Ectodermal cell (in vitro differentiated cells): ENCODE results near the gene COPG1.

Experiments used
- H3K27ac ChIP-seq: 2 replicates; pipeline ENCODE4 v1.7.0; 2013; ENCODE audit warnings: mild to moderate bottlenecking, low read depth, low read length; ENCODE audit not compliant: insufficient read depth, poor library complexity, severe bottlenecking
- H3K27me3 ChIP-seq: 2 replicates; pipeline ENCODE4 v1.7.0; 2013; ENCODE audit warnings: mild to moderate bottlenecking, low read length; ENCODE audit not compliant: insufficient read depth, control insufficient read depth, poor library complexity, severe bottlenecking
- H3K36me3 ChIP-seq: one replicate; pipeline ENCODE4 v1.7.0; 2013; ENCODE audit warnings: low read length; ENCODE audit not compliant: control insufficient read depth, insufficient read depth
- H3K4me1 ChIP-seq: one replicate; pipeline ENCODE4 v1.7.0; 2013; ENCODE audit warnings: low read length; ENCODE audit not compliant: control insufficient read depth, insufficient read depth
- H3K4me3 ChIP-seq: 2 replicates; pipeline ENCODE4 v1.7.0; 2013; ENCODE audit warnings: low read depth, low read length, control low read depth; ENCODE audit not compliant: insufficient read depth
- H3K9me3 ChIP-seq: 2 replicates; pipeline ENCODE4 v1.7.0; 2013; ENCODE audit warnings: mild to moderate bottlenecking, low read length, moderate library complexity; ENCODE audit not compliant: control insufficient read depth
- WGBS, 2 experiments: methylation state at CpG; one replicate each; pipeline ENCODE4 v1.1.7; 2013; ENCODE audit warnings: missing lambda C conversion rate in 2 of 2; 5-methylcytosine and 5-hydroxymethylcytosine counted together

COPG1 gene

DNA sequence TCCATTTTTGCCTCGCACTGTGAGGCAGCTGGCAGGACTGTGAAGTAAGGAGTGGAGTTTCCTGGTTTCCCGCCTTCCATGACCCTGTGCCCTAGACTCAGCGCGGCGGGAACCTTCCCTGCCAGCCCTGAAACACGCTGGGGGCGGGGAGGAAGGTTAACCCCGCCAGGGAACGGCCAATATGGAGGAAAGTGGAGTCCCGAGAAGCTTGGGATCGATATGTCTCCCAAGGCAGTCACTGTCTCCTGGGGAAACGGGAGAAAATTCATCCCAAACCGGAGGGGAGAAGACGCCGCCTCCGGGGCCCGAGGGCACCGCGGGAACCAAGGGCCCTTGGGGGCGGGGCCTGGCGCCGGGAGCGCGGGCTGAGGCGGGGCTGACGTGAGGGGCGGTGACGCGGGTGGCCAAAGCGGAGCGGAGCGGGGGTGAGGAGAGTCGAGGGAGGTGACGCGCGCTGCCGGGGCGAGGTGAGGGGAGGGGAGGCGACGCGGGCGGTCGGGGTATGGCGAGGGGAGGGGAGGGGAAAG is 29.1 kb downstream of the COPG1 start, which contains the start of gene HMCES:
TSS of gene HMCES (plus strand) at position 432 of the 527 bp plus-strand sequence. CDS start 863 bp downstream, outside the sequence.
- Histone ChIP-seq H3K27me3 (no peaks in the 10 kb centered on the region), H3K36me3 (peaks cover 28% of the 10 kb centered on the region), H3K4me3 (peak within 1 kb of the TSS; percentile 85), H3K27ac (peak within 1 kb of the TSS; percentile 93), H3K9me3 (no peaks in the 10 kb centered on the region), H3K4me1 (peaks cover 8% of the 10 kb centered on the region)
- WGBS, 2 experiments = 1% methylated on average over 44 of the region's 44 CpGs

DNA sequence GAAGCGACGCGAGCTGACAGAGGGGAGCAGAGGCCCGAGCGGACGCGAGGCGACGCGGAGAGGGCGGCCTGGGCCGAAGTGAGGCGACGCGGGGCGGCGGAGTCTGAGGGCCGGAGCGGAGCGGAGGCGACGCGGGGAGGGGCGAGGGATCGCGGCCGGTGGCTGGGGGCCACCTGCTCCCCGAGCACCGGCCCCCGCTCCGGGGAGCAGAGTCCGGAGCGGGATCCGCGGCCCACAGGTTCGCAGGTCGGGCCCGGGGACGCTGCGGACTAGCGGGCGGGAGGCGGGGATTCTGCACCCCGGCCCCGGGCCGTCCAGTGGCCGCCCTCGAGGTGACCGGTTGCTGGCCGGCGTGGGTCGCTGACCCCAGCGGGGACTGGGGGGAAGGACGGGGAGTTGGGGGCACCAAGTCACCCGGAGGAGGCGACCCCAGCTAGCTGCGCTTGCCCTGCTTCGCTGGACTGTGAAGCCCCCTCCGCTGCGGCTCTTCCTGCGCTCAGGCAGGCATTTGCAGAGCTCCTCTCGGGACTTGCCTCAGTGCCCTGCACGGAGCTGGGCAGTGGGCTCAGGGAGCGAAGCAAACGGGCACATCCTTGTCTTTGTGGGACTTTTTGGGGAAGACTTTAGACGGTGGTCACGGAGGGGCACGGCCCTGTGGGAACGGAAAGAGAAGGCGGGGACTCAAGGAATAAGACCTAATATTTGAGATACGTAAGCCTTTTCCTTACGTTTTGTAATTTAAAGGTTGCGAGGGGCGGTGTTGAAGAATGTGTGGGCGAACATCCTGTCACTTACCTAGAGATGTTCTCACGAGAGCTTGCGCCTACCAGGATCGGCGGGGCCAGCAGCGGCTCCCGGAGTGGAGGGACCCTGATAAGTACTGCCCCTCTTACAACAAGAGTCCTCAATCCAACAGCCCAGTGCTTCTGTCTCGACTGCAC is 29.8 kb downstream of the COPG1 start:
- Histone ChIP-seq H3K9me3 (no peaks in the 10 kb centered on the region), H3K4me3 (peak overlapping the region; percentile 85), H3K4me1 (peaks cover 8% of the 10 kb centered on the region), H3K27ac (peak overlapping the region; percentile 93), H3K27me3 (no peaks in the 10 kb centered on the region), H3K36me3 (peaks cover 21% of the 10 kb centered on the region)
- WGBS, 2 experiments = 1% methylated on average over 82 of the region's 82 CpGs

DNA sequence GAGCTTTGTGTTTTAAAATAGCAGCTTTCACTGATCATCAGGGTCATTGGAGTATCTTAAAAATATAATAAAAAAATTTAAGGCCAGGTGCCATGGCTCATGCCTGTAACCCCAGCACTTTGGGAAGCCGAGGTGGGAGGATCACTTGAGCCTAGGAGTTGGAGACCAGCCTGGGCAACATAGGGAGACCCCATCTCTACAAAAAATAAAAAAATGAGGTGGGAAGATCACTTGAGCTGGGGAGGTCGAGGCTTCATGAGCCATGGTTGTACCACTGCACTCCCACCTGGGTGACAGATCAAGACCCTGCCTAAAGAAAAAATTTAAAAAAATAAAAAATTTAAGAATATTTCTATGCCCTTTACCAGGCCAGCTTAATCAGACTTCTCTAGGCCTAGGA is 30.8 kb downstream of the COPG1 start:
- Histone ChIP-seq H3K36me3 (peaks cover 12% of the 10 kb centered on the region), H3K4me1 (peaks cover 8% of the 10 kb centered on the region), H3K27me3 (no peaks in the 10 kb centered on the region), H3K27ac (no peak overlapping the region), H3K9me3 (no peaks in the 10 kb centered on the region), H3K4me3 (no peak overlapping the region)
- WGBS, 2 experiments = 87 to 93% methylated on average over 2 of the region's 2 CpGs

DNA sequence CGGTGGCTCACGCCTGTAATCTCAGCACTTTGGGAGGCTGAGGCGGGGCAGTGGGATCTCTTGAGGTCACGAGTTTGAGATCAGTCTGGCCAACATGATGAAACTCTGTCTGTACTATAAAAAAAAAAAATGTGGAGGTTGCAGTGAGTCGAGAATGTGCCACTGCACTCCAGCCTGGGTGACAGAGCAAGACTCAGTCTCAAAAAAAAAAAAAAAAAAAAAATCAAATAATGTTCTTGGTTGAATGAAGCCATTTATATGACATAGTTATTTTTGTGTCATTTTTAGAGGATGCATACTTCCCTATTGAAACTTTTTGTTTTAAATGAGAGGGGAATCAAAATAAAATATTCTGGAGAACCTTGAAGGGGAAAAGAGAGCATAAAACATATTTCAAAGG is 32.3 kb downstream of the COPG1 start:
- Histone ChIP-seq H3K36me3 (no peaks in the 10 kb centered on the region), H3K27me3 (no peaks in the 10 kb centered on the region), H3K4me1 (peaks cover 8% of the 10 kb centered on the region), H3K4me3 (no peak overlapping the region), H3K27ac (no peak overlapping the region), H3K9me3 (no peaks in the 10 kb centered on the region)
- WGBS, 2 experiments = 90 to 98% methylated on average over 5 of the region's 5 CpGs

DNA sequence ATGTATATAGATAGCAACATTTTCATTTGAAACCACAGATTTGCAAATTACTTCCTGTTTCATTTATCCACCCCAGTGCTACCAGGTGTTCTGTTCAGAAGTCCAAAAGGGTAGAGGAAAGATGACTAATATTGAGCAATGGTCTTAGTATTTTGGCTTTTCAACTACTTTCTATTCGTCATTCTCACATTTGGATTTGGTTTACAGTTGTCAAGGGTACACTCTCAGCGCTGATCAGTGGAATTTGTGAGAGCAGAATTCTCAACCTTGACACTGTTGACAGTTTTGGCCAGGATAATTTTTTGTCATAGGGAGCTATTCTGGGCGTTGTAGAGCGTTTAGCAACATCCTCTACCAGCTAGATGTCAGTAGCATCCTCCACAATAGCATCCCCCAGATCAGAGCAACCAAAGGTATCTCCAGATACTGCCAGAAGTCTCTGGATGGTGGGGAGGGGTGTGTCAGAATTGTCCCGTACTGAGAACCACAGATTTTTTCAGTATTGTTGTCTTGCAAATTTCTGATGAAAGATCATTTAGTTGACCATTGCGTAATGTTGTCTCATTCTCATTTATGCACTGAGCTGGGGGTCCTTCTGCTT is 33.4 kb downstream of the COPG1 start:
- Histone ChIP-seq H3K4me3 (no peak overlapping the region), H3K27me3 (no peaks in the 10 kb centered on the region), H3K27ac (no peak overlapping the region), H3K36me3 (no peaks in the 10 kb centered on the region), H3K9me3 (no peaks in the 10 kb centered on the region), H3K4me1 (peaks cover 4% of the 10 kb centered on the region)
- 76 to 79% methylated on average over 5 to 6 of the region's 6 CpGs for WGBS, 2 experiments

DNA sequence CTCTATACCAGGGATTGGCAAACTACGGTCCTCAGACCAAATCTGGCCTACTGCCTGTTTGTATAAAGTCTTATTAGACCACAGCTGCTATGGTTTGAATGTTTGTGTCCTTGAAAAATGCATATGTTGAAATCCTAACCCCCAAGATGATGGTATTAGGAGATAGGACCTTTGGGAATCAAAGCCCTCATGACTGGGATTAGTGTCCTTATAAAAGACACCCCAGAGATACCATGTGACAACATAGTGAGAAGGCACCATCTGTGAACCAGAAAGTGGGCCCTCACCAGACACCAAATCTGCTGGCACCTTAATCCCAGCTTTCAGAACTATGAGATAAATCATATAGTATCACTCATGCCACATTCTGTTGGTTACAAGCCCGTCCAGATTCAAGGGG is 36.7 kb downstream of the COPG1 start:
- Histone ChIP-seq H3K27me3 (no peaks in the 10 kb centered on the region), H3K27ac (no peak overlapping the region), H3K36me3 (peaks cover 6% of the 10 kb centered on the region), H3K9me3 (no peaks in the 10 kb centered on the region), H3K4me3 (no peak overlapping the region), H3K4me1 (no peaks in the 10 kb centered on the region)
- WGBS, 2 experiments = 92% methylated on average over 2 of the region's 2 CpGs

DNA sequence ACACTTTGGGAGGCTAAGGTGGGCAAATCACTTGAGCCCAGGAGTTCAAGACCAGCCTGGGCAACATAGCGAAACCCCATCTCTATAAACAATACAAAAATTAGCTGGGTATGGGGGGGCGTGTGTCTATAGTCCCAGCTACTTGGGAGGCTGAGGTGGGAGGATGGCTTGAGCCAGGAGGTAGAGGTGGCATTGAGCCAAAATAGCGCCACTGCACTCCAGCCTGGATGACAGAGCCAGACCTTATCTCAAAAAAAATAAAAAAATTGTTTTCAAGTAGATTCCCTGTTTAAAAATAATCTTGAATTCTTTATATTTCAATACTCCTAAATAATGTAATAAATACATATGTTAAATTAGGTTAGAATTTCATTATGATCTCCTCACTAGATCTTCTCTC is 39.0 kb downstream of the COPG1 start:
- Histone ChIP-seq H3K4me1 (no peaks in the 10 kb centered on the region), H3K9me3 (no peaks in the 10 kb centered on the region), H3K4me3 (no peak overlapping the region), H3K27ac (no peak overlapping the region), H3K27me3 (no peaks in the 10 kb centered on the region), H3K36me3 (peaks cover 20% of the 10 kb centered on the region)
- WGBS, 2 experiments = 97% methylated on average over 2 to 3 of the region's 3 CpGs

DNA sequence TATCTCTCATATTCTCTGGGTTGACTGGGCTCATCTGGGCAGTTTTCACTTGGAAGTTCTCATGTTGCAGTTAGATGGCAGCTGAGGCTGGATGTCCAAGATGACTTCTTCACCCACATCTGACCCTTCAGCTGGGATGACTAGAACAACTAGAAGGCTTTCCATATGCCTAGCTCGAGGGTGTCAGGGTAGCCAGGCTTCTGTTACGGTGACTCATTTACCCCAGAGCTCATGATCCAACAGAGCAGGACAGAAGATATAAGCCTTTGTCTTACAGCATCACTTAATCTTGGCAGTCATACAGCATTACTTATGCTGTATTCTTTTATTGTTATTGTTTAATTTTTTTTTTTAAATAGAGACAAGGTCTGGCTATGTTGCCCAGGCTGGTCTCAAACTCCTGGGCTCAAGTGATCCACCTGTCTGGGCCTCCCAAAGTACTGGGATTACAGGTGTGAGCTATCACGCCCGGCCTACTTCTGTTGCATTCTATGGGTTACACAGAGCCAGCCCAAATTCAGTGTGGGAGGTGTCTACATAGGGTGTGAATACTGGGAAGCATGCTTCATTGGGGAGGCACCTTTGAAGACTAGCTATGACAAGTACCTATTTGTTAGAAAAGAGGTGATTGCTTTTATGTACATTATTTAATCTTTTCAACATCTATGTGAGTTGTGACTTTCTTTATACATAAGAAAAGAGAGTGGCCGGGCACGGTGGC is 40.0 kb downstream of the COPG1 start:
- H3K4me3 ChIP-seq = no peak overlapping the region
- no peaks in the 10 kb centered on the region for H3K4me1 ChIP-seq
- no peak overlapping the region for H3K27ac ChIP-seq
- peaks cover 20% of the 10 kb centered on the region for H3K36me3 ChIP-seq
- WGBS, 2 experiments = 89 to 95% methylated on average over 4 to 6 of the region's 6 CpGs
- H3K9me3 ChIP-seq = no peaks in the 10 kb centered on the region
- no peaks in the 10 kb centered on the region for H3K27me3 ChIP-seq

DNA sequence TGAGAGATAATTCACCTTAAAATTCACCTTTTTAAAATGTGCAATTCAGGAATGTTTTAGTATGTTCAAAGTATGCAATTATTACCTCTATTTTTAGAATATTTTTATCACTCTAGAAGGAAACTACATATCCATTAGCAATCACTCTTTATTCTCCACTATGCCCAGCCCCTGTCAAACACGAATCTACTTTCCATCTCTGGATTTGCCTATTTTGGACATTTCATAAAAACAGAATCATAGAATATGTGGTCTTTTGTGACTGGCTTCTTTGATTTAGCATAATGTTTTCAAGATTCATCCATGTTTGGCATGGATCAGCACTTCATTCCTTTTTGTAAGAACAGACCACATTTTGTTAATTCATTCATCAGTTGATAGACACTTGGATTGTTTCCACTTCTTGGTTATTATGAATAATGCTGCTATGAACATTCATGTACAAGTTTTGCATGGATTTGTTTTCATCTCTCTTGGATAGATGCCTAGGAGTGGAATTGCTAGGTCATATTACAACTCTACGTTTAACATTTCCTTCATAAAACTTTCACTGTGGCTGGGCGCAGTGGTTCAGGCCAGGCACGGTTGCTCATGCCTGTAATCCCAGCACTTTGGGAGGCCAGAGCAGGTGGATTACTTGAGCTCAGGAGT is 42.0 kb downstream of the COPG1 start:
- Histone ChIP-seq H3K4me3 (no peak overlapping the region), H3K9me3 (no peaks in the 10 kb centered on the region), H3K36me3 (peaks cover 20% of the 10 kb centered on the region), H3K27me3 (no peaks in the 10 kb centered on the region), H3K27ac (no peak overlapping the region), H3K4me1 (no peaks in the 10 kb centered on the region)
- WGBS, 2 experiments = 88 to 94% methylated on average over 4 of the region's 4 CpGs
